ENCODE measurements around the gene ORM2. TPM values are rescaled to one million over a fixed set of nuclear protein-coding genes. Genes with fewer than 3 reads are reported as not detected.
"Not testable (repeated sequence)": the region's sequence is repeated elsewhere in the genome, so short reads cannot be mapped to it uniquely, and the experiment has no call there.

ORM2 gene
- not detected for polyA plus RNA-seq (2012; ENCODE audit: low read depth, missing spikeins)

DNA sequence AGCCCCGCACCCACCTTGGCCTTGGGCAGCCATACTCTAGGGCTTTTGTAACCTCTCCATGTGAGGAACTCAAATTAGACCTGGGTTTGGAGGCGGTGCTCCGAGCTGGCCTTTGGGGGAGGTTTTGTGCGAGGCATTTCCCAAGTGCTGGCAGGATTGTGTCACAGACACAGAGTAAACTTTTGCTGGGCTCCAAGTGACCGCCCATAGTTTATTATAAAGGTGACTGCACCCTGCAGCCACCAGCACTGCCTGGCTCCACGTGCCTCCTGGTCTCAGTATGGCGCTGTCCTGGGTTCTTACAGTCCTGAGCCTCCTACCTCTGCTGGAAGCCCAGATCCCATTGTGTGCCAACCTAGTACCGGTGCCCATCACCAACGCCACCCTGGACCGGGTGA, at the start of gene ORM2:
TSS of gene ORM2 (plus strand) at position 245 of the 398 bp plus-strand sequence. CDS start at position 281, 36 bp downstream.
- not testable (repeated sequence) for DNase-seq (ENCODE audit: insufficient read length, low spot score); FAIRE-seq

DNA sequence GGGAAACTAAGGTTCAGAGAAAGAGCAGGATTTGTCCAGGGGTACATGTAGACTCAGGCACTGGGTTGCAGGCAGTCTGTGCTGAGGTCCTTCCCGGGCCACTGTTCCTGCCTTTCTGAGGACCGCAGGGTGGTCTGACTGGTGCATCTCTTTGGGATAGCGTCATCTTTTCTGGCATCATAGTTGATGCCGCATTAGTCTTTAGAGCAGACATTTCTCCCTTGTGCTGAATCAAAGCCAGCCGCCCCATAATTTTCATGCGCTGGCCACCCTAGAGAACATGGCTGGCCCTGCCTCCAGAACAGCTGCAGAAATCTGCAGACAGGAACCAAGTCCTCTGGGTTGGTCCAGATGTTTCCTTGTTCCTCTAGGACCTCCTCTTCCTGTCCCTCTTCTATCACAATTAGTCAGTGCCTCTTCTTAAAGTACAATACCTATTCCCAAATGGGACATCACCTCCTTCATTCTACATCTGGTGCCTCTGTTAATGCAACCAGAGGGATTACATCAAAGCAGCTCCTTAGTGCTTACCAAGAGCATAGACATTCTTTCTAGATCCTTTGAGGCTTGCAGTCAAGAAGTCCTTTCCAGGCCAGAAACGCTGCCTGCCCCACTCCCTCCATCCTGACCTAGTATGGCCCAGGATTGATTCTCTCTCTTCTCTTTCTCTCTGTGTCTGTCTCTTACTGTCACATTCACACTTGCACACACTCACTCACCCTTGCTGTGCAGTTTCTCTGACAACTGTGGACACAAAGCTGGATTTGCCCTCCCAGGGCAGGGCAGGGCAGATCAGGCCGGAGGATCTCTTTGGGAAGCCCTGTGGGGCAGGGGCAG, 48.8 kb upstream of the ORM2 start:
- no peak for FAIRE-seq
- DNase-seq (ENCODE audit: insufficient read length, low spot score) = no peak

DNA sequence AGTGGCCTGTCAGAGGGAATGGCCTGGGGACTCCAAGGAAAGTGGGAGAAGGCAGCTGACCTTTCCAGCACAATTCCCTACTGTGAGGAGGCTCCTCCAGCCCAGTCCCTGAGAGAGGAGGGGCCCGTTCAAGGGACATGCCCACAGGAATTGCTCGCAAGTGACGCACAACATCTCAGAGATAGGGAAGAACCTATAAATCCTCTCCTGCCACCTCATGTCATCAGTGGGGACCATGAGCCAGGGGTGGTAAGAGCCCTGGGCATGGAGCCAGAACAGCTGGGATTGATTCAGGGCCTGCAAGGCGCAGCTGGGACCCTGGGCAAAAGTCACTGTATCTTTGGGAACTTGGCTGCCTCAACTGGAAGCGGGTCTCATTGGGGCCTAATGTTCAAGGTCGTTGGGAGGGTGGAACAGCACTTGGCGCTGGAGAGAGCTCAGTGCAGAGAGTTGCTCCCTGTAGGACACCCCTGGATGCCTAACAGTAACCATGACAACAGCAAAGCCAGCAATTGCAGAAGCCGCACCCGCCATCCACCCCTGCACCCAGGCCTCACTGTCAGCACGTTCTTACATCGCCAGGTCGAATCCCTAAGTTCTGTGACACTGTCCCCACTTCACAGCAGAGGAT, 48.1 kb upstream of the ORM2 start:
- TF ChIP-seq POLR2A (IDR thresholded peaks at IDR 0.05; ENCODE audit: low read depth, low read length) = no peak
- no peak for TF ChIP-seq PAX5 (IDR thresholded peaks at IDR 0.05; ENCODE audit: insufficient read depth, low read length, severe bottlenecking)
- no peak for TF ChIP-seq POU2F2 (IDR thresholded peaks at IDR 0.05; ENCODE audit: low read depth, low read length)
- no peak for TF ChIP-seq POLR2AphosphoS5 (IDR thresholded peaks at IDR 0.05; ENCODE audit: low read depth, low read length)
- TF ChIP-seq SPI1 (IDR thresholded peaks at IDR 0.05; ENCODE audit: low read depth, low read length) = no peak
- TF ChIP-seq TAF1 (IDR thresholded peaks at IDR 0.05; ENCODE audit: low read depth, low read length) = no peak
- no peak for DNase-seq (ENCODE audit: insufficient read length, low spot score)
- FAIRE-seq = no peak

More for the DNA sequence above, 48.8 kb upstream of the ORM2 start:
- TF ChIP-seq PAX5 (IDR thresholded peaks at IDR 0.05; ENCODE audit: insufficient read depth, low read length, severe bottlenecking) = no peak
- TF ChIP-seq POLR2A (IDR thresholded peaks at IDR 0.05; ENCODE audit: low read depth, low read length) = no peak
- no peak for TF ChIP-seq POU2F2 (IDR thresholded peaks at IDR 0.05; ENCODE audit: low read depth, low read length)
- no peak for TF ChIP-seq SPI1 (IDR thresholded peaks at IDR 0.05; ENCODE audit: low read depth, low read length)
- no peak for TF ChIP-seq POLR2AphosphoS5 (IDR thresholded peaks at IDR 0.05; ENCODE audit: low read depth, low read length)
- TF ChIP-seq TAF1 (IDR thresholded peaks at IDR 0.05; ENCODE audit: low read depth, low read length) = no peak

DNA sequence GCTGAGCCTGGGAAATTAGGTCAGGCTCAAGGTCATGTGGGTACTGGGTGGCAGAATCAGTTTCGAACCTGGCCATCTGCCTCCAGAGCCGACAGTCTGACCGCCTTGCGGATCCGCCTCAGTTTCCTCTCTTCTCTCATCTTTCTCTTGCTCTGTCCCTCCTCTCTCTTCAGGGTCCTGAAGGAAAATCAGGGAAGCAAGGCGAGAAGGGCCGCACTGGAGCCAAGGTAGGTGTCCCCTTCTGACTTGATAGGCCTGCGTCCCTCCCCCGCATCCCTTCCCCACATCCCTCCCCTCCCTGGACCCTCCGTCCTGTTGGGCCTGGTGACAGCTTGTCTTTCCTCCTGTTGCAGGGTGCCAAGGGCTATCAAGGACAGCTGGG, 47.6 kb upstream of the ORM2 start:
- no peak for DNase-seq (ENCODE audit: insufficient read length, low spot score)
- no peak for TF ChIP-seq POLR2A (IDR thresholded peaks at IDR 0.05; ENCODE audit: low read depth, low read length)
- no peak for TF ChIP-seq POU2F2 (IDR thresholded peaks at IDR 0.05; ENCODE audit: low read depth, low read length)
- no peak for TF ChIP-seq TAF1 (IDR thresholded peaks at IDR 0.05; ENCODE audit: low read depth, low read length)
- no peak for TF ChIP-seq SPI1 (IDR thresholded peaks at IDR 0.05; ENCODE audit: low read depth, low read length)
- no peak for TF ChIP-seq POLR2AphosphoS5 (IDR thresholded peaks at IDR 0.05; ENCODE audit: low read depth, low read length)
- TF ChIP-seq PAX5 (IDR thresholded peaks at IDR 0.05; ENCODE audit: insufficient read depth, low read length, severe bottlenecking) = no peak
- no peak for FAIRE-seq

DNA sequence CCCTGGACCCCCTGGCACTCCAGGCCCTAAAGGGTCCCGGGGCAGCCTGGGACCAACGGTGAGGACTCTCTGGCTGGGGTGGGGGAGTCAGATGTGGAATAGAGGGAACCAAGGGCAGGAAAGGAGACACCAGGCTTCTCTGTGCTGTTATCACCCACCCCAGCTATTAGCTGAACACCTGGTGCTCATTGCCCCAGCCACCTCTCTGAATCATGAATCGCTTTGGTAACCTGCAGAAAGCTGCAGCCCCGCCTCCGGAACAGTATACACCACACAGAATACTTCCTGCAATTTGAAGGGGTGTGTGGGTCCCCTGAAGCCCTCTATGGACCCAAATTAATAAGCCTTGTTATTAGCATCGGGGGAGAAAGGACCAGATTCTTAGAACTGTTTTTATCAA, 47.2 kb upstream of the ORM2 start:
- TF ChIP-seq SPI1 (IDR thresholded peaks at IDR 0.05; ENCODE audit: low read depth, low read length) = no peak
- FAIRE-seq (no peak), DNase-seq (ENCODE audit: insufficient read length, low spot score) (no peak)

DNA sequence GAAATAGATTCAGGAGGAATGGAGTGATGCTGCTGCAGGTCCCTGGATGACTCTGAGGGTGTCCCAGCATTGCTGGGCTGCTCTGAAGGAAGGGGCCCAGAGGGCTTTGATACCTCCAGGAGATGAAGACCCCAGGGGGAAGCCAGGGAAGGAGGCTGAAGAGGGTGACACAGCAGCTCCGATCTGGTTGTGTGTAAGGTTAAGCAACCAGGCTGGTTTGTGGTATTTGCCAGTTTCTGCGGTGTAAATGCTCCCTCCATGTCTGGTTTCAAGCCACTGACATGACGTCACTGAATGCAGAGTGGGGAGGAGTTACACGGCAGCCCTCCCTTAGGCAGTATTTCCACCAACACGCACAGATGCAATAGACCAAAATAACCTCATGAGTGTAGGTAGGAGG, 46.7 kb upstream of the ORM2 start:
- no peak for TF ChIP-seq SPI1 (IDR thresholded peaks at IDR 0.05; ENCODE audit: low read depth, low read length)
- TF ChIP-seq PAX5 (IDR thresholded peaks at IDR 0.05; ENCODE audit: insufficient read depth, low read length, severe bottlenecking) = no peak
- no peak for TF ChIP-seq TAF1 (IDR thresholded peaks at IDR 0.05; ENCODE audit: low read depth, low read length)
- no peak for TF ChIP-seq POU2F2 (IDR thresholded peaks at IDR 0.05; ENCODE audit: low read depth, low read length)
- no peak for TF ChIP-seq POLR2AphosphoS5 (IDR thresholded peaks at IDR 0.05; ENCODE audit: low read depth, low read length)
- no peak for TF ChIP-seq POLR2A (IDR thresholded peaks at IDR 0.05; ENCODE audit: low read depth, low read length)
- no peak for DNase-seq (ENCODE audit: insufficient read length, low spot score)
- no peak for FAIRE-seq

DNA sequence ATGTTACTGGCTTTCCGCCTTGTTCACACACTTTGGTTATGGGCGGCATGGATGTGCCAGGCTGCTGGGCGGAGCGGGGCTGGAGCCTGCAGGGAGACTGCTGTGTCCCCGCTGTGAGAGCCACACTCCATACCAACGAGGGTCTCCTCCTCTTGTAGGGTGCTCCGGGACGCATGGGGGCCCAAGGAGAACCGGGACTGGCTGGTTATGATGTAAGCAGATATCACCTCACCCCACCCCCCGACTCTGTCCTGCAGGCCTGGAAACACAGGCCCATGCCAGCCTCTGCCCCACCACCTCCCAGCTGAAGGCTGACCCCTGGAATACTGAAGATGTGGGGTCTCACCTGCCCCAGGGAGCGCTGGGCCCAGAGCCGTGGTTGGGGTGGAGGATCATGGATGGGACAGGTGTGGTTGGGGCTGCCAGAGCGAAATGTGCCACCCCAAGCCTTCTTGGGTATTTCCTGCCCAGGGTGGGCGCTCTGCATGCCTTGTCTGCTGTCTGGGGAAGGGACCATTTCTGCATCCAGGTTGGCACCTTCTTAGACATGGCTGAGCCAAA, 46.0 kb upstream of the ORM2 start:
- no peak for TF ChIP-seq POLR2A (IDR thresholded peaks at IDR 0.05; ENCODE audit: low read depth, low read length)
- TF ChIP-seq POLR2AphosphoS5 (IDR thresholded peaks at IDR 0.05; ENCODE audit: low read depth, low read length) = no peak
- TF ChIP-seq SPI1 (IDR thresholded peaks at IDR 0.05; ENCODE audit: low read depth, low read length) = no peak
- no peak for TF ChIP-seq TAF1 (IDR thresholded peaks at IDR 0.05; ENCODE audit: low read depth, low read length)
- no peak for TF ChIP-seq POU2F2 (IDR thresholded peaks at IDR 0.05; ENCODE audit: low read depth, low read length)
- no peak for TF ChIP-seq PAX5 (IDR thresholded peaks at IDR 0.05; ENCODE audit: insufficient read depth, low read length, severe bottlenecking)
- no peak for FAIRE-seq
- no peak for DNase-seq (ENCODE audit: insufficient read length, low spot score)

DNA sequence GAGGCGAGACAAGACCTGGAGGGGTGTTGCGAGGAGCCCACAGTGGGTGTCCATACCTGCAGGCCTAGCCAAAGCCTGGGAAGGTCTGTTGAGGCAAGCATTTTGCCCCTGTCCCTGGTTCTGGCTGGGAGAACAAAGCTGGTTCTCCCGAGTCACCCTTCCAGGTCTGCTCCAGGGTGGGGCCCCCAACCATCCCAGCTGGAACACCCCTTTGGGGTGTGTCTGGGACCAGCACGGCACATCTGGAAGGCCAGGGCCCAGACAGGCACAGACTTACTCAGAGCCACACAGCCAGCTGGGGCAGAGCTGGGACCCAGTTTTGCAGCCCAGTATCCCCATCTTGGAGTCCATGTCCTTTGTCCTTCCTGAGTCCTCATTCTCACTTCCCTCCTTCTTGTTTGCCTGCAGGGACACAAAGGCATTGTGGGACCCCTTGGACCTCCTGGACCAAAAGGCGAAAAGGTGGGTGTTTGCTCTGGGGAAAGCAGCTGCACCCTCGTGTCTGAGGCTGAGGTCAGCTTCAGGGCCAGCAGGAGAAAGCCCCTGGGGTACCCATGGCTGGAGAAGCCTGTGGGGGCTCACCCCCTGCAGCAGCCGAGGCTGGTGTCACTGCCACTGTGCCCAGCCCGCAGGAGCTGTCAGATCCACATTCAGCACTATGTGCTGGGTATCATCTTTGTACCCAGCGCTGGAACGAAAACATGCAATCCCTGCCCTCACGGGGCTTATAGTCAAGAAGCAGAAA, 45.2 kb upstream of the ORM2 start:
- DNase-seq (ENCODE audit: insufficient read length, low spot score) = no peak
- TF ChIP-seq POLR2AphosphoS5 (IDR thresholded peaks at IDR 0.05; ENCODE audit: low read depth, low read length) (no peak), POLR2A (IDR thresholded peaks at IDR 0.05; ENCODE audit: low read depth, low read length) (no peak), POU2F2 (IDR thresholded peaks at IDR 0.05; ENCODE audit: low read depth, low read length) (no peak), SPI1 (IDR thresholded peaks at IDR 0.05; ENCODE audit: low read depth, low read length) (no peak), PAX5 (IDR thresholded peaks at IDR 0.05; ENCODE audit: insufficient read depth, low read length, severe bottlenecking) (no peak), TAF1 (IDR thresholded peaks at IDR 0.05; ENCODE audit: low read depth, low read length) (no peak)
- no peak for FAIRE-seq

DNA sequence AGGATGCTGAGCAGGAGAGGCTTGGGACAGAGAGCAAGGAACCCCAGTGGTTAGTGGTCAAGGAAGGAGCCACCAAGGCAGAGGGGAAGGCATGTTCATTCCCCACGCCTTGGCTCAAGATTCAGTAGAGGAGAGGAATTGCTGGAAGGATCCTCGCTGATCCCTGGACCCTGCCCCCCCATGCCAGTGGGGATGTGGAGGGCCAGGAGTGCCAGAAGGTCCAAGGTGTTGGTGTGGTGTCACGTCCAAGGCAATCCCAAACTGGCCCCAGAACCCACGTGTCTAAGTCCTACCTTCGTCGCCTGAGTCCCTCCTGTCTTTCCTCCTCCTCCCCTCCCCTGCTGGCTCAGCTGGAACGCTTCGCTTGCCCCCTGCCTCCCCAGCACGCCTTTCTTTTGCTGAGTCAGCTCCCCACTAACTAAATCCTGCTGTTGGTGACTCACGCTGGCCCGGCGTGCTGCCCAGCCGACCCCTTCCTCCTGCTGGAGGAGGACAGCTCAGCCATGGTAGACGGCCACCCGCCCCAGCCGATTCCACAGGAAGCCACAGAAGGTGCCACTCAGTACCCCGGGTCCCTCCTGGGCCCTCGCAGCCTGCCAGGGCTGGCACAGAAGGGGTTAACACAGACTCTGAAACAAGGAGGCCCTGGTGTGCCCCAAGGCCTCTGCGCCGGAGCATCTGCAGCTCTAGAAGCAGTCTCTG, 44.4 kb upstream of the ORM2 start:
- DNase-seq (ENCODE audit: insufficient read length, low spot score) (no peak), FAIRE-seq (no peak)
- TF ChIP-seq SPI1 (IDR thresholded peaks at IDR 0.05; ENCODE audit: low read depth, low read length) (no peak), POU2F2 (IDR thresholded peaks at IDR 0.05; ENCODE audit: low read depth, low read length) (no peak), PAX5 (IDR thresholded peaks at IDR 0.05; ENCODE audit: insufficient read depth, low read length, severe bottlenecking) (no peak), POLR2AphosphoS5 (IDR thresholded peaks at IDR 0.05; ENCODE audit: low read depth, low read length) (no peak), POLR2A (IDR thresholded peaks at IDR 0.05; ENCODE audit: low read depth, low read length) (no peak), TAF1 (IDR thresholded peaks at IDR 0.05; ENCODE audit: low read depth, low read length) (no peak)

Data from GM12891 (cell line).